ENCODE measurements around the gene C1orf122.

C1orf122 gene

DNA sequence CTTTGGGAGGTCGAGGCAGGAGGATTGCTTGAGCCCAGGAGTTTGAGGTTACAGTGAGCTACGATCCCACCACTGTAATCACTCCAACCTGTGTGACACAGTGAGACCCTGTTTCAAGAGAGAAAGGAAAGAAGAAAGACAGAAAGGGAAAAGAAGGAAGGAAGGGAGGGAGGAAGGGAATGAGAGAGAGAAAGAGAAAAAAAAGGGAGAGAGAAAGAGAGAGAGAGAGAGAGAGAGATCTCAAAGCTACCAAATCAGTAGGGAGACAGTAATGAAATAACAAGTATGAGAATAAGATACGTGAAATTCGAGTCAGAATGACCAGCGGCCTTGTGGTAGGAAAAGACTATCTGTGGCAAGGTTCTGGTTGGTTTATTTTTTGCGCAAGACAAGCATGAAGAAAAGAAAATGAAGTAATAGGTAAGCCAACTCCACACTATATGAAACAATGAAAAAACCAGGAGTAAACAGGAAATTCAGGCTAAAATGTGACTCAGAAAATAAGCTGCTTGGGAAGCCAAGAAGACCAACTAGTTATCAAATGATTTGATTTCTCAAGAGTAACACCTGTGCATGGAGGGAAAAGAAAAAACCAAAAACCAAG, 42.9 kb downstream of the C1orf122 start:
- DNase-seq (ENCODE audit: low spot score), result no peak
- TF ChIP-seq, protein P1, sequence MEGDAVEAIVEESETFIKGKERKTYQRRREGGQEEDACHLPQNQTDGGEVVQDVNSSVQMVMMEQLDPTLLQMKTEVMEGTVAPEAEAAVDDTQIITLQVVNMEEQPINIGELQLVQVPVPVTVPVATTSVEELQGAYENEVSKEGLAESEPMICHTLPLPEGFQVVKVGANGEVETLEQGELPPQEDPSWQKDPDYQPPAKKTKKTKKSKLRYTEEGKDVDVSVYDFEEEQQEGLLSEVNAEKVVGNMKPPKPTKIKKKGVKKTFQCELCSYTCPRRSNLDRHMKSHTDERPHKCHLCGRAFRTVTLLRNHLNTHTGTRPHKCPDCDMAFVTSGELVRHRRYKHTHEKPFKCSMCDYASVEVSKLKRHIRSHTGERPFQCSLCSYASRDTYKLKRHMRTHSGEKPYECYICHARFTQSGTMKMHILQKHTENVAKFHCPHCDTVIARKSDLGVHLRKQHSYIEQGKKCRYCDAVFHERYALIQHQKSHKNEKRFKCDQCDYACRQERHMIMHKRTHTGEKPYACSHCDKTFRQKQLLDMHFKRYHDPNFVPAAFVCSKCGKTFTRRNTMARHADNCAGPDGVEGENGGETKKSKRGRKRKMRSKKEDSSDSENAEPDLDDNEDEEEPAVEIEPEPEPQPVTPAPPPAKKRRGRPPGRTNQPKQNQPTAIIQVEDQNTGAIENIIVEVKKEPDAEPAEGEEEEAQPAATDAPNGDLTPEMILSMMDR (IDR thresholded peaks at IDR 0.05; ENCODE audit: borderline replicate concordance, control extremely low read depth, extremely low read depth, insufficient read depth, missing control alignments), result no peak
- in situ Hi-C loops (cut with MboI; ENCODE audit: low sequenced_read_pairs, unreplicated experiment), result no loop called here

DNA sequence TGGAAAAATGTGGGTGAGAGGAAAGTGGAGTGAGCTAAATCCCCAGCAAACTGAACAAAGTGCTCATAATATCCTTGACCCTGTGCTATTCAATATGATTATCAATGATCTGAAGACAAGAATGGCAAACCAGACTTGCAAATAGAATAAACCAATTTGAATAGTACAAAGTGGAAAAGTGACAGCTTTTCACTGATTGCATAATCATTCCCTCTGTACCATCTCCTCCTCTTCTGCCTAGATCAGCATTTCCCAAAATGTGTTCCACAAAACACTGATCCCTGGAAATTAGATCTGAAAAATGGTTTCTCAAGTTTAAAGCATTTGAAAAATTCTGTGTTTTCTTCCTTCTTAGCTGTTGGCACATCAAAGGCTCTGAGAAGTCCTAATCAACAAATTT, 43.7 kb downstream of the C1orf122 start:
- no peak for DNase-seq (ENCODE audit: low spot score)
- TF ChIP-seq, protein P1 (IDR thresholded peaks at IDR 0.05; ENCODE audit: borderline replicate concordance, control extremely low read depth, extremely low read depth, insufficient read depth, missing control alignments), result no peak
- in situ Hi-C loops (cut with MboI; ENCODE audit: low sequenced_read_pairs, unreplicated experiment), result no loop called here

DNA sequence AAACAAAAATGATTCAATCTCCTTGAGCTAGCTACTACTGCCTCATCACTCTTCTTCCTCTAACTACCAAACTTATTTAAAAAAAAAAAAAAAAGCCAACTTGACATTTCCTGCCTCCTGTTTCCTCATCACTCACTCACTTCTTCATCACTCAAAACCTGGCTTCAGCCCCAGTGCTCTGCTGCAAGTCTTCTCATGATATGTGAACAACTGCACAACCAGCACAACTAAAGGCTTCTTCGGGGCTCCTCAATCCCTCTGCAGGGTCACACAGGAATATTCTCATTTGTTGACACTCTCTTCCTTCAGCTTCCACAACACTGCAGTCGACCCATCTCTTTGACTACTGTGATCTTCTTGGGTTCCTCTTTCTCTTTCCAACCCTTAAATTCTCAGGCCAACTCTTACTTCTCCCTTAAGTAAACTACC, 44.2 kb downstream of the C1orf122 start:
- DNase-seq (ENCODE audit: low spot score), result no peak
- in situ Hi-C loops (cut with MboI; ENCODE audit: low sequenced_read_pairs, unreplicated experiment), result no loop called here
- TF ChIP-seq, protein P1 (IDR thresholded peaks at IDR 0.05; ENCODE audit: borderline replicate concordance, control extremely low read depth, extremely low read depth, insufficient read depth, missing control alignments), result no peak

DNA sequence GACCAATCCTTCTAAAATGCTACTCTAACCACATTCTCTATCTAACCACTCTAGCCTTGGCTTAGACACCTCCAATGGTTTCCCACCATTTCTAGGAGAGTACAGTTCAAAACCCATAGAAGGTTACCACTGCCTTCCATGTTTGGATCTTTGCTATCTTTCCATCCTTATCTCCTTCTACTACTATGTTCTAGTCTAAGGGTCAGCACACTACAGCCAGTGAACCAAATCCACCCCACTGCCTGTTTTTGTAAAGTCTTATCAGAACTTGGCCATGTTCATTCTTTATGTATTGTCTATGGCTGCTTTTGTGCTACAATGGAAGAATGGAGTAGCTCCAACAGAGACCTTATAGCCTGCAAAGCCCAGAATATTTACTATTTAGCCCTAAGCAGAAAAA, 45.6 kb downstream of the C1orf122 start:
- TF ChIP-seq, protein P1 (IDR thresholded peaks at IDR 0.05; ENCODE audit: borderline replicate concordance, control extremely low read depth, extremely low read depth, insufficient read depth, missing control alignments), result no peak
- no peak for DNase-seq (ENCODE audit: low spot score)
- in situ Hi-C loops (cut with MboI; ENCODE audit: low sequenced_read_pairs, unreplicated experiment), result no loop called here

DNA sequence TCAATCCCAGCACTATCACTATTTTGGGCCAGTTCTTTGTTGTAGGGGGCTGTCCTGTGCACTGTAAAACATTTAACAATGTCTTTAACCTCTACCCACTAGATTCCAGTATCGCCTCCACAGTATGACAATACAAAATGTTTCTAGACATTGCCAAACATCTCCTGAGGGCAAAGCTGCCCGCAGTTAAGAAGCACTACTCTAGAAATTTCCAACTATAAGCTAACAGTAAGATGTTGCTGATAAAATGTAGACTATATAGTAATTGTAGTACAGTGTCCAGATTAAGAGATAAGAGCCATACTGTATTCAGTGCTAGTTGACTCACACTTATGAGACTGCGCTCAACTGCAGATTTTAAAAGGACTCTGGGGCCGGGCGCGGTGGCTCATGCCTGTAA, 46.8 kb downstream of the C1orf122 start:
- TF ChIP-seq, protein P1 (IDR thresholded peaks at IDR 0.05; ENCODE audit: borderline replicate concordance, control extremely low read depth, extremely low read depth, insufficient read depth, missing control alignments), result no peak
- no peak for DNase-seq (ENCODE audit: low spot score)
- in situ Hi-C loops (cut with MboI; ENCODE audit: low sequenced_read_pairs, unreplicated experiment), result no loop called here
